Activated T-cell treated with anti-CD3 and anti-CD28 coated beads for 24 hours (primary cell): ENCODE results near the gene ABLIM3.

Source experiments
- DNase-seq: peaks from one replicate; pipeline ENCODE4 v3.0.0-alpha.2; 2020; ENCODE audit warnings: low read depth

The ABLIM3 gene

DNA sequence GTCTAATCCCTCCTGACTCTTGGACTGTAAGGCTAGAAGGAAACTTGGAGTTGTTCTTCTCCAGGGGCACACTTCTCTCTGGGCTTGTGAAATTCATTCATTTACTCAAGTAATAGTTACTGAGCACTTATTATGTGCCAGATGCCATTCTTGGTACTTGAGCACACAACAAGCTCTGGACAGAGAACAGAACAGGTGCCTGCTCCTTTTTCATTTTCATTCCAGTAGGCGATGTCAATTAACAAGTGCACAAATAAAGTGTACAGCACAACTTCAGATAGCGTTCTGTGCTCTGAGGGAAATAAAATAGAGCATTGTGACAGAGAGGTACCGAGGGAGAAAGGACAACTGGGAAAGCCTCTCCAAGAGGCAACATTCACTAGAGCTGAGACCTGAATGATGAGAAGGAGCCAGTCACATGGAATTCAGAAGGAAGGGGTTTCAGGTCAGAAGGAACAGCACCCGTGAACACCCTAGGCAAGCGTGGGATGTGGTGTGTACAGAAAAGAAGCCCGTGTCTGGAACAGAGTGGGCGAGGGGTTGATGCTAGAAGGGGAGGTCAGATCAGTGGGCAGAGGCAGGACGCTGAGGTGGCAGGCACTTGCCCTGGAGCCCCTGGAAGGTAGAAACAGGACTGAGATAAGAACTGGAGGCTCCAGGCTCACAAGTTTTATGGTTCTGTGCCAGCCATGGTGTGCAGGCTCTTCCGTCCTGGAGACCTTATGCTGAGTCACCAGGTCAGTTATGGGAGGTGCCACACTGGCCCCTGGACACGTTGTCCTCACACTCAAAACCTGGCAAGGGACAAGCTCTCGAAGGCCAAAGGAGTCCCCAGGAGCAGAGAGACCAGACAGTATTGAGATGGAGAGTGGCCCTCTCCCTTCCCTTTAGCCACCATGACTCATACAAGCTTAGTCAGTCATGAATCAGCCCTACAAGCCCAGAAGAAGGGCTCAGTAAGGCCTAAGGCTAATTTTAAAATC lies 7.2 kb upstream of the ABLIM3 start:
- no peak for DNase-seq

DNA sequence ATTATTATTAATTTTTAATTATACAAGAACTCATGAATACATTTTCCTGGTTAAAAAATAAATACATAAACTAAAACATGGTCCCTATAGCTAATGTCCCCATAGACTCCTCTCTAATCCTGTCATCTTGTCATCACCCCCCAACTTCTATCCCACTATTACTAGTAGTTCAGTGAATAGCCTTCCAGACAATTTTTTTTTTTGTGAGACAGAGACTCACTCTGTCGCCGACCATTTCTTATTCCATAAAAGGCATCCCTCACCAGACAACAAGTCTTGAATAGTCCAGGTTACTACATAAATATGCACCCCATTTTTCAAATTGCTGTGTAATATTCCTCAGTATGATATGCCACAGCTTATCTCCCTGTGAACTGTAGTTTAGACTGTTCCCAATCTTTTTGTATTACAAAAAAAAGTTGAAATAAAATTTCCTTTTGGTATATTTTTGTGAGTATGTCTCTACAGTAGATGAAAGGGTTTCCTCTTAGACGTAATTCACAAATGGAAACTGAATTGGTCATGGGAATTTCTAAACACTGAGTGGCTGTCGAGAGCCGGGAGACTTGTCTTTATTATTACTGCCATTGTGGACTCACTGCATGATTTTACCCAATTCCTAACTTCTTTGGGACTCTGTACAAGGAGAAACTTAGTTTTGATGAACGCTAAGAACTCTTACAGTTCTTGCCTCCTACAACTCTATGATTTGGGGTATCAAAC lies 6.4 kb upstream of the ABLIM3 start:
- no peak for DNase-seq

DNA sequence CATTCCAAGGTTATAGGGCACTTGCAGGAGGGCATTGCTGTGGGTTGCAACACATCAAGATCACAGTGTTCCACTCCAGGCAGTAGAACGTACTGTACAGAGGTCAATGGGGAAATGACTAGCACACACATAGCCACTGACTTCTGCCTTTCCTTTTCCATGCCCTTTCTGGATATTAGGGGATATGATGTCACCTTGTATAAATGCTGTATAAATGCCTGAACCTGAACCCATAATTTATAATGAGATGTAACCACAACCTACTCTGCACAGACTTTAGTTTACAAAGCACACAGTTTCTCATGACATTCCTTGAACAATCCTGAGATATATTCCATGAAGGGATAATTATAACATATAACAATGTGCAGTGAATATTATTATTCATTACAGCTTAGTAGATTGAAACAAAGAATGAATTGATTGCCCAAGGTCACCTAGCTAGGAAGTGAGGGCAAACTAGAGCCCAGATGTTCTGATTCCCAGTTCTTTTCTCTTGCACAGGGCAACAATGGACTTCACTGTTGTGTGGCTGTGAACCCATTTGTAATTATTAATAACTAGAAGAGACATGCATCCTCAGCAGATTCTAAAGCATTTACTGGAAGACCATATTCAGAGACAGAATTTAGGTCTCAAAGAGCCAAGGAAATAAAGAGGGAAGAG lies 5.6 kb upstream of the ABLIM3 start:
- no peak for DNase-seq

DNA sequence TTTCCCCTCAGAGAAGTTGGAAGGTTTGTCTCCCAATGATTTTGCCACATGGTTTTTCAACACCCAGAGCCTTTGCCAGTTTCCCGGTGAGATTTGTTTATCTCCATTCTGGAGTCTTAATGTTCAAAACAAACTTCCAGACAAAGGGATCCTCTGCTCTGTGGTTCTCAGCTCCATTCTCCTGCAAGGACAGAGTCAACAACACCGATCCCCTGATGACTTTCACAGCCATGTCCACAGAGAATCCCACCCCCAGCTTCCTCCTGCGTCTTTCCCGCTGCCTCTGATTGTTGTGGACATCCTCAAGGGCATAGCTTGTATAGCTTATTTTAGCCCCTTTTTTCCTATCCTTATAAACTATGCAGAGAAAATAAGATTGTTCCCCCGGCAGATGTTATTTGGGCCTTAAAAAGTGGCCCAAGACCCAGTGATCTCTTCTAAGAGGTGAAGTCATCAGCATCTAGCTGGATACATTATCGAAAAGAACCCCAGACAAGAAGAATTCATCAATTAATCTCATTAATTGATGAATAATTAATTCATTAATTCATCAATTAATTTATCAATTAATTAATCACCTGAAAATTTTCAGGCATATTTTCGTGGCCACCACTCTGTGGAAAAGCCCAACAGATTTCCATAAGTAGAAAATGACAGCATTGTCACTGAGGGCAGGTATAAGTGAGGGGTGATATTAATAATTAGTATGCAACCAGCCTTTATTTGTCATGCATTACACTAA lies 2.9 kb upstream of the ABLIM3 start:
- DNase-seq = no peak

DNA sequence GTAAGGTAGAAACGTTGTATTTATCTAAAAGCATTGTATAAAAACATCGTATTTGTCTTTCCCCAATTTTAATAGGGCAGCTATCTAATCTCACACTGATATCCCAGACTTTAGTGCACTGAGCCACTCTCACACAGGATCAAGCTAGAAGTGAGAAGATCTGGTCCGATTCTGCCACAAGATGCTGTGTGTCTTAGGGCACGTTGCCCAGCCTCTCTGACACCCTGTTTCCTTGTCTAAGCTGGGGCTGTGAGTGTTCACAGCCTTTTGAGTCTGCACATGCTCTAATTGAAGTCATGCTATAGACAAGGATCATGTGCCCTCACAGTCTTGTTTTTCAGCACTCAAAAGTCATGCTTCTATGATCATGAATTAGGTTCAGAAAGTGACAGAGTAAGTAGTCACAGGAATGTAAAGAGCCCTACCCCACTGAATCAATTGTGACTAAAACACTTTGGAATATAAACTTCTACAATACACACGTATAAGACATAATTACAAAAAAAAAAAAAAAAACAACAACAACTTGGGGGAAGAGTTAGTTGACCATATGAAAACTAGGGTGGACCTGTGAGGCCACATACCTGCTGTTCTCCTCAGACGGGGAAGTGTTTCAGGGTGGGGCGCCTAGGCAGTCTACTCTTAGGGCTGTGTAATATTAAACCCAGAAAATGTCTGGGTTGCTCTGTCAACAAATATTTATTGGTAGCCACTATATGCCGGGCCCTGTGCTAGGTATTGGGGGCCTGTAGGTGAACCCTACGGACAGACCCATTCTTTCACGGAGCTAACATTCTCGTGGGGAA lies 893 bp upstream of the ABLIM3 start:
- no peak for DNase-seq

DNA sequence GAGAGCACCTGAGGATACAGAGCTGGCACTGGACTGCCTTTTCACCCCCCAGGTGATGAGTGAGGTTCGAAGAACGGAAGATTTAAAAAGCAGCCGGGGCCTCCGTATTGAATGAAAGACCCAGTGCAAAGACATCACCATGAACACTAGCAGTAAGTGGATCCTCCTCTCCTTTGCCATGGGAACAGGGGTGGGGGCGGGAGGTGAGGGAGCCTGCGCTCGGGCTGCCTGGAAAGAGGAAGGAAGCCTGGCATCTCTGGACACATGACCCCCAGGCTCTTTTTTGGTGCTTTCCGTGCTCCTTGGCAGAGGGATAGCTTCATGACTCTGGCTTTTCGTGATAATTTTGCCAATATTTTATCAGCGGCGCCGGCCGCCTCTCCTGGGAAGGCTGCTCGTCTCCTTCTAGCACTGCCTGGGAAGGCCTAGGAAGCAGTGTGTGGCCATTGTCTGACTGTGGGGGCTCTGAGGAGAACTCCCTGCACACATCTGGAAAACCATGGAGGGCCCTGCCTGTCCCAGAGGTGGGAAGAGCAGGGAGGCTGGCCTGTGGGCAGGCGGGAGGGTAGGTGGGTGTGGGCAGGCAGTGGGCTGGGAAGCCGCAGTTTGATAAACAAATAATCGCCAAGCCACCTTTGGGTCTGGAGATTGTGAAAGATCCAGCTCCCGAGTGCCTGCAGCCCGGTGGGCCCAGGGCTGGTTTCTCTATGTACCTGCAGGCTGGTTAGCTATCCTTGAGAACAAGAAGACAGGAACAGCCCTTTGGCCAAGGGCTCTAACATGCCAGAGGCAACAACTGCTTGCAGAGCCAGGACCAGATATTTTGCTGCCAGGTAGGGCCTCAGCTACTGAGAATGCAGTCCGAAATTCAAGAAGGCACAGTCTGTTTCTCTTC lies 911 bp downstream of the ABLIM3 start:
- DNase-seq = no peak

DNA sequence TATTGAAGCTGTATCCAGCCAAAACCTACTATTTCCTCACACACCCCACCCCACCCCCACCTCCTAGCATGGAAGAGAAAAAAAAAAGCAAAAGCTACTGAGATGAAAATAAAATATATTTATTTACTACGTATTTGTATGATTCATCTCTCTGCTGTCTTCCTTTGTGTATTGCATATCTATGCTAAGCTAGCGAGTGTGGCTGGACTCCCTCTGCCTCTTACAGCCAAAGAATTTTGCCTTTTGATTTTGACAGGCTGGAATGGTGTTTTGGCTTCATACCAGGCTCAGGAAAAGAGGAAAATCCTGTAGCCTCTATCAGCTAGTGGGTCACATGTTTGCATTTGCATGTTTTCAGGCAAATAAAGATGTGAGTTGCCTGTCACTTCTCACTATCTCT lies 2.2 kb downstream of the ABLIM3 start:
- no peak for DNase-seq

DNA sequence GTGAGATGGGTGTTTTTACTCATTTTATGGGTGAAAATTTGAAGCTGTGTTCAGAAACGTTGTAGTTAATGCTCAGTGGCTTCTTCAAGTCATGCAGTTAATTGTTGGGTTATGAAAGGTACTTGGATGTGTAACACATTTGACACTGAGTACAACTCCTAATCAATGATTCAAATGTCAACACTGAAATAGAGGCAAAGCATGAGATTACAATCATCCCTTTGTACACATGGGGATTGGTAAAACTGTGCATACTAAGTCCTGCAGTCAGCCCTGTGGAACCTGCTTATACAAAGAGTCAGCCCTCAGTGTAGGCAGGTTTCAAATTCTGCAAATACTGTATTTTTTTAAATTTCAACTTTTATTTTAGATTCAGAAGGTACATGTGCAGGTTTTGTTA lies 3.3 kb downstream of the ABLIM3 start:
- DNase-seq = no peak

DNA sequence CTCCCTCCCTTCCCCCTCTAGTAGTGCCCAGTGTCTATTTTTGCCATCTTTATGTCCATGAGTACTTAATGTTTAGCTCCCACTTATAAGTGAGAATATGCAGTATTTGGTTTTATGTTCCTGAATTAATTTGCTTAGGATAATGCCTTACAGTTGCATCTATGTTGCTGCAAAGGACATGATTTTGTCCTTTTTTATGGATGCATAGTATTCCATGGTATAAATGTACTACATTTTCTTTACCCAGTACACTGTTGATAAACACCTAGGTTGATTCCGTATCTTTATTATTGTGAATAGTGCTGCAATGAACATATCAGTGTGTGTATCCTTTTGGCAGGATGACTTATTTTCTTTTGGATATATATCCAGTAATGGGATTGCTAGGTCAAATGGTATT lies 3.8 kb downstream of the ABLIM3 start:
- no peak for DNase-seq

DNA sequence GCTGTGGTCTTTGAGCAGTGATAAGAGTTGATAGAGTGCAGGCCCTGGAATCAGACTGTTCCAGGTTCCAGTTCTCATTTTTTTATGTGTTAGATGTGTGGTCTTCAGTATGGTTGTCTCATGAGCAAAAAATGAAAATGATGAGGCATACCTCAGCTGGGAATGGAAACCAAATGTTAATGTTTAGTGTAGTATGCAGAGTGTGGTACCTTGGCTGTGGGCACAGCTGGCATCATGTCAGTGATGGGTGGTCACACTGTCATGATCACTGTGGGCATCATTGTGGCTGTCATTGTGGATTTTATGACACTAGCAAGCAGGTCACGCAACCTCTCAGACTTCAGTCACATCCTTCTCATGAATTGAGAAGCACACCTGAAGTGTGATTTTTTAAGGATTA lies 6.4 kb downstream of the ABLIM3 start:
- DNase-seq = no peak

DNA sequence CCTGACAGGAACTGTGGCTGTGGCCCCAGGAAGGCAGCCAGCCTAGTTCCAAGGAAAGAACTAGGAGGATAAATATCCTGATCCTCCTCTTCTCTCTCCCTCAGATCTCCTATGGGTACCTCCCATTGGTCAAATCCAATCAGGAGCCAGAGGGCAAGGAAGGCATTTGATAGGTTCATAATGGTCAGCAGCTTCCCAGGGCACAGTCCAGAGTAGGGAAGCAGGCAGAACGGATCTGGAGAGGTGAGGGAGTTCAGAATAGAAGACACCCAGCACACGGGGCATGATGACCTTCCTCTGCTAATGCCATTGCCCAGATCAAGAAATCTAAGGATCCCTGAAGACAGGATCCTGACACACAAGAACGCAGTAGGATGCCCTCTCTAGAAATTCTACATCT lies 8.6 kb downstream of the ABLIM3 start:
- no peak for DNase-seq

DNA sequence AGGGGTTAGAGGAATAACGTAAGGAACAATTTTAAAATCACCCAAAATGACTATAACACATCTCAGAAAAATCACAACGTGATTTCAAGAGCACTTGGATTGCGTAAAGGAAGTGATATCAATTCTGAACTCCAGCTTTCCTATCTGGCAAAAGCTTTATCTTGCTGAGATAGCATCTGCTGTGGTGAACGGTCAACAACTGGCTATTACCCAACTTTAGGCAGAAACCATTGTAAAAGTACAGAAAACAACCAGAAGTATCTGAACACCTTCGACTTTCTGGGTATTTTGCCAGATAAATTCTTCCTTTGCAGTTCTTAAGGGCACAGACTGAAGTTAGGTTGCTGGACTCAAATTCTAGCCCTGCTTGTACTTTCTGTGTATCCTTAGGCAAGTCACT lies 9.2 kb downstream of the ABLIM3 start:
- DNase-seq = no peak

DNA sequence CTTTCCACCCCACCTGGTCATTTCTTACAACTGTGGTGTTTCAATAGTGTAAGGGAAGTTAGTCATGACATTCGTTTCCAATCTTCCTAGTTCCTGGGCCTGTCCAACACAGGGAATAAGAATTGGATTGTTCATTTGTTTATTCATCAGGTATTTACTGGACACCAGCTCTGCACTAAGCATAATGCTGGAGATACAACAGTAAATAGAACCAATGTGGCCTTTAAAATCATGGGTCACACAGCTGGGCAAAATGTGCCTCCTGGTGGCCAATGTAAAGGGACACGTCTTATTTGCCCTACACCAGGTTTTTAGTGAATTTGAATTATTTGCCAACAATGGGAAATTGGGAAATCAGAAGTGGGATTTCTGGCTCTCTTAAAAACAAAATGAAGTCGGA lies 10.4 kb downstream of the ABLIM3 start:
- DNase-seq = no peak

DNA sequence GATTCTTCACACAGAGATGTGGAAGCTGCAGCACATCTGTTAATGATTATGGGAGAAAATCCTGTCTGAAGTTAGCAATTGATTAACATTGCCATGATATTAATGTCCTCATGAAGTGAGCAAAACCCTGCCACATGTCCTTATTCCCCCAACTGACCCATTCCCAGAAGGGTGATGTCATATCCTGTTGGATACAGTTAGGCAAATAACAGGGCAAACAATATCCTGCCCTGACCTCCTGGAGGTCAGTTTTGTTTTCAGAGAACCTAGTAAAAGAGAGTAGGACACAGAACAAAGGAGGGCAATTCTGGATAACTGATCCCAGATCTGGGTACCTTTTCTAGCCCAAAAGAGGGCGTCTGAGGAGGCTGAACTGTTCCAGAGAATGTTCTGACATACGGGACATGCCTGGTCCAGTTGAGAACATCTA lies 11.0 kb downstream of the ABLIM3 start:
- no peak for DNase-seq

DNA sequence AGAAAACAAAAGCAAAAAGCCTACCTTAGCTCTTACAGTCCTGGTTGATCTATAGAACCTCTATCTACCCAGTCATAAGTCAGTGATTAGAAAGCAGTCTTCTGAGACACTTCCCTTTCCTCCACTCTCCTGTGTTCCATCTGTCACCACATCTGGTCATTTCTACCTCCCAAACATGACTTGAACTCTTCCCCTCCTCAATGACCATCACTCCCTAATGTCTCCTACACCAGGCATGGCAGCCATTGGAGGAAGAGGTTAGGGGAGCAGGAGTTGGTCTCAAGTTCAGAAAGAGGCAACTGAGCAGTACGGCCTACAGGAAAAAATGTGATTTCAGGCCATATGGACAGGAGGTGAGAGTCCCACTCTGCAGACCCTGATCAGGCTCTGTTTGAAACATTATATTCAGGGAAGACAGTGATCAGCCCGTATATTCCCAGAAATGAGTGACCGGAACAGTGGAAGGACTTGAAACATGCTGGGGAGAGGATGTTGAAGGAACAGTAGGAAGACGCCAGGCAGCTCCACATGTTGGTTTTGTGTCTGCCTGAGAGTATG lies 12.0 kb downstream of the ABLIM3 start:
- no peak for DNase-seq

DNA sequence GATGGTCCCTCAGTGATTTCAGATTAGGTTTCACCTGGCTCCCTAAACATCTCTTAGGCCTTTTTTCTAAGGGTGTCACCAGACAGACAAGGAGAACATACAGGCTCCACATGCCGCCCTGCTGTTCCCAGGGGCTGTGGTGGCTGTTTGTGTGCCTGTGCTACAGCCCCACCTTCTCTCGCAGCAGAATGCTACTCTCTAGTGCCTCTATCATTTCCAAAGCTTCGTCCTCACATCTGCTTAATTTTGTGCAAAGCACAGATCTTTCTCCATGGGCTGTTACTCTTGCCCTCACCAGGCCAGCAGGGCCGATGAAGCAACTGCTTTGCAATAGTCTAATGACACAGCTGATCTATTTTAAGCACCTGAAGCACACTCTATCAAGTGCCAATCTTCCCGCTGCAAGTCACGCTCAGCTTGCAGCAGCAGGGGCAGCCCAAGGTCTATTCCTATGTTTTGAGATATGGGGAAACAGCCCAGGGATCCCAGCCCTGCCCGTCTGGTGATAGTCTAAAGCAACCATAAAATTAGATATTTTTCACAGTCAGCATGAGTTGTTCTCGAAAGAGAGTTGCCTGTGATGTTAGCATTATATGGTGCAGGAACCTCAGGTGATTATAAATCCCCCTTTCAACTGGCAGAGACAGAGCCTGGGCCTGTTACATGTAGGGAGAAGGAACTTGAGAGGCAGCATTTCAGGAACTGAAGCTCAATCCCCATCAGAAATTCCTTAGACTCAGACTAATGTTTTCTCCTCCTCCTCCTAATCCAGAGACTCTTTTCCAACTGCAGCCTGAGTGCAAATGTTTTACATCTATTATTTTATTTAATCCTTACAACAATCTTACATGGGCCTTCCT lies 12.7 kb downstream of the ABLIM3 start:
- no peak for DNase-seq

DNA sequence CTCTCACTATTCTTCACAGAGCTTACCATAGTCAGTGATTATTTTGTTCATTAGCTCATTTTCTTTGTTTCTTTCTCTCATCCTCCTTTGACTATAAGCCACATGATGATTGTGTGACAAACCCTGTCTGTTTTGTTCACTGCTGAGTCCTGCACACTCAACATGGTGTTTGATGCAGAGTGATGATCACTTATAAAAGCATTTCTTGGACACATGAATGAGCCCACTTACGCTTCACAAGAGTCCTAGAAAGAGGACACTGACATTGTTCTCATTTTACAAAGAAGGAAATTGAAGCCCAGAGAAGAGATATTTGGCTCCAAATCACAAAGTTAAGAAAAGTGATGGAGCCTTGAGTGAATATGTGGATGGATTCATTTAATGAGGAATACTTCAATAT lies 13.4 kb downstream of the ABLIM3 start:
- DNase-seq = no peak

DNA sequence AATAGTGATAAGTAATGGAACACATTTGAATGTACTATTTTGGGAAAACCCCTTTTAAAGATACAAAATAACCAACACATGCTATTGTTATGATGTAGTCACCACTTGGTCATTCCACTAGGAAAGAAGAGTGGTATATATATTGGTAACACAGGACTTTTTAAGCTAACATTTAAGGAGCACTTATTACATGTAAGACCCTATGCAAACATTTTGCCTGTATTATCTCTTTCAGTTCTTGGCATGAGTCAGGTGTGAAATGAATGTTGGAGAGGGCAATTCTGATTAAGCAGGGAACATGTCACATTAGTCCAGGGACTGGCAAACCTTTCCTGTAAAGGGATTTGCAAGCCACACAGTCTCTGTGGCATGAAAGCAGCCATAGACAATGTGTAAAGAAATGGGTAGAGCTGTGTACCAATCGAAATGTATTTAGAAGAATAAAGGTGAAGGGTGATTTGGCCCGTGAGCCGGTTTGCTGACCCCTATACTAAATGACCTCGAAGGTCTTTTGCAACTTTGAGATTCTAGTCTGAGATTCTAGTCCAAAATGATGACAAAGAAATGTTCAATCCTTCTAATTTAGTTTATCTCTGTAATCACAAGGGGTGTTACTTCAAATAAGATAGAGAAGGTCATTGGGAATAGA lies 15.3 kb downstream of the ABLIM3 start:
- DNase-seq = no peak
